ENCODE data around the gene NAALAD2. TPM values are rescaled to one million over a fixed set of nuclear protein-coding genes. Genes with fewer than 3 reads are reported as not detected.
"Not testable (repeated sequence)": the region's sequence is repeated elsewhere in the genome, so short reads cannot be mapped to it uniquely, and the experiment has no call there.

NAALAD2 gene
- polyA plus RNA-seq, 1 experiment, result not detected

DNA sequence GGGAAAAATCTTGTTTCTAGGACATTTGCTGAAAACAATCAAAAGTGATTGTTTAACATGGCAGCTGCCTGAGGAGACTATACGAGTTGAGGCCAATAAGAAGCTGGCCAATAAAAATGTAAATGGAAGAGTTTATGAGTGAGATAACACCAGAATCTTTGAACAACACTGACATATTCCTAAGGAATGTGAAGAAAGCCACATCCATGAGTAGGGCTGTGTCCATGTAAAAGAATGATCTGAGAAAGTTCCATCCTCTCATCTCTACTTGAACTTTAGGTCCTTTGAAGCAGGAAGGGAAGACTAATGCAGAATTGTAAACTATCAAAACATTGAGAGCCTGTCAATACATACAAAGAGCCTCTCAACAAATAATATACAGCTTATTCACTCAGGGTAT lies 95.3 kb downstream of the NAALAD2 start:
- Histone ChIP-seq H3K36me3 (ENCODE audit: control insufficient read depth, insufficient read depth, low read length) (no peaks in the 10 kb centered on the region), H3K27me3 (ENCODE audit: control insufficient read depth, insufficient read depth, low read length) (no peaks in the 10 kb centered on the region), H3K4me3 (ENCODE audit: low read depth, low read length) (no peak overlapping the region)
- ChIA-PET POLR2A (no interaction called here), CTCF (no interaction called here)
- TF ChIP-seq, protein P1, sequence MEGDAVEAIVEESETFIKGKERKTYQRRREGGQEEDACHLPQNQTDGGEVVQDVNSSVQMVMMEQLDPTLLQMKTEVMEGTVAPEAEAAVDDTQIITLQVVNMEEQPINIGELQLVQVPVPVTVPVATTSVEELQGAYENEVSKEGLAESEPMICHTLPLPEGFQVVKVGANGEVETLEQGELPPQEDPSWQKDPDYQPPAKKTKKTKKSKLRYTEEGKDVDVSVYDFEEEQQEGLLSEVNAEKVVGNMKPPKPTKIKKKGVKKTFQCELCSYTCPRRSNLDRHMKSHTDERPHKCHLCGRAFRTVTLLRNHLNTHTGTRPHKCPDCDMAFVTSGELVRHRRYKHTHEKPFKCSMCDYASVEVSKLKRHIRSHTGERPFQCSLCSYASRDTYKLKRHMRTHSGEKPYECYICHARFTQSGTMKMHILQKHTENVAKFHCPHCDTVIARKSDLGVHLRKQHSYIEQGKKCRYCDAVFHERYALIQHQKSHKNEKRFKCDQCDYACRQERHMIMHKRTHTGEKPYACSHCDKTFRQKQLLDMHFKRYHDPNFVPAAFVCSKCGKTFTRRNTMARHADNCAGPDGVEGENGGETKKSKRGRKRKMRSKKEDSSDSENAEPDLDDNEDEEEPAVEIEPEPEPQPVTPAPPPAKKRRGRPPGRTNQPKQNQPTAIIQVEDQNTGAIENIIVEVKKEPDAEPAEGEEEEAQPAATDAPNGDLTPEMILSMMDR (IDR thresholded peaks at IDR 0.05; ENCODE audit: insufficient read depth, low read depth, low read length), result no peak
- no peak for DNase-seq (ENCODE audit: low read depth)

DNA sequence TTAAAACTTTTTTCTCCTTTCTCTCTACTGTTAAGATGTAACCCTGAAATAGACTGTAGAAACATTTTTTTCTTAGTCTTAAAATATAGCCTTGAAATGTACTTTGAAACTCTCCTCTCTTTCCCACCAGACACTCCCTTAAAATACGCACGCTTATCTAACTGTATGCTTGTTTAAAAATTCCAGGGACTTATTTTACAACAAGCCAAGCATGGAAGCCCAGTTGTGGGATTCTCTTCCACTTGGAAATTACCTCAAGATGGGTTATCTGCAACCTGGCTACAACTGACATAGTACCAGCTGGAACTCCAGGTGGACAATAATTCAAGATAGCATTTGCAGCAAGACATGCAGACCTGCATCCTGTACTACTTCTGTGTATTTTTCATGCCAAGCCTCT lies 100.5 kb downstream of the NAALAD2 start:
- DNase-seq (ENCODE audit: low read depth), result no peak

DNA sequence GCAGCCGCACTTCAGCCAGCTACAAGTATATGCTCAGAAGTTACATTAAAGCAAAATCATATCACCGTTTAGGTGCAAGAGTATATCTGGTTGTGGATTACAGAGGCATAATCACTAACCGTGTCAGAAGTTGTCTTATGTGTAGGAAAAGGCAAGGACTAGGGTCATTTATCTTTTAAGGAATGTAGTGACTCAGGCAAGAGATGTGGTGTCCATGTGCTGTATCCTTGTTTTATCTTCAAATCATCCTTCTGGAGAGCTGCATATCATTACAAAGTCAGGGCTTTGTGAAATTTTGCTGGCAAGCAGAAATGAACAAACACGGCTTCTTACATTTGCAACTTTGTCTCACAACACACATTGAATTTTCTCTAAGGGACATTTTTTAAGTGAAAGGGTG lies 101.1 kb downstream of the NAALAD2 start:
- TF ChIP-seq, protein P1 (IDR thresholded peaks at IDR 0.05; ENCODE audit: insufficient read depth, low read depth, low read length), result no peak
- no peak overlapping the region for H3K4me3 ChIP-seq (ENCODE audit: low read depth, low read length)
- CTCF ChIA-PET, result no interaction called here
- no peaks in the 10 kb centered on the region for H3K27me3 ChIP-seq (ENCODE audit: control insufficient read depth, insufficient read depth, low read length)
- H3K36me3 ChIP-seq (ENCODE audit: control insufficient read depth, insufficient read depth, low read length), result no peaks in the 10 kb centered on the region
- POLR2A ChIA-PET, result no interaction called here
- no peak for DNase-seq (ENCODE audit: low read depth)

More for the DNA sequence above, 100.5 kb downstream of the NAALAD2 start:
- no peaks in the 10 kb centered on the region for H3K27me3 ChIP-seq (ENCODE audit: control insufficient read depth, insufficient read depth, low read length)
- no peak overlapping the region for H3K4me3 ChIP-seq (ENCODE audit: low read depth, low read length)
- no peaks in the 10 kb centered on the region for H3K36me3 ChIP-seq (ENCODE audit: control insufficient read depth, insufficient read depth, low read length)
- ChIA-PET POLR2A (no interaction called here), CTCF (no interaction called here)
- TF ChIP-seq, protein P1 (IDR thresholded peaks at IDR 0.05; ENCODE audit: insufficient read depth, low read depth, low read length), result no peak

DNA sequence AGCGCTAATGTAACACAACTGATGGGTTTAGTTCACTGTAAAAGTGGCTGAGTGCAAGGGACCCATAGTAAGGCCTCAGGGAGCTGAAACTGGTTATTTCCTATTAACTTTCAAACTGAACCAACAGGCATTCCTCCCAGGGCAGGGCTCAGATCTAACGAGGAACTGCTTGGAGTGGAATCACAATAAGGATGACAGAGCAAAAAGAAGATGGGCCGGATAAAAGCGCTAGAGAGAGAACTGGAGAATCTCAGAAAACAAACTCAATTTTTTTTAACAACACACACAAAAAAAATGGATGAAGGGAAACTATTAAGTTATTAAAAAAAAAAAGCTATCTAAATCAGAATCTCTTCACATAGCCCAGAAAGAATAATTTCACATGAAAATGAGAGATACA lies 102.5 kb downstream of the NAALAD2 start:
- TF ChIP-seq, protein P1 (IDR thresholded peaks at IDR 0.05; ENCODE audit: insufficient read depth, low read depth, low read length), result no peak
- Histone ChIP-seq H3K36me3 (ENCODE audit: control insufficient read depth, insufficient read depth, low read length) (no peaks in the 10 kb centered on the region), H3K27me3 (ENCODE audit: control insufficient read depth, insufficient read depth, low read length) (no peaks in the 10 kb centered on the region), H3K4me3 (ENCODE audit: low read depth, low read length) (no peak overlapping the region)
- POLR2A ChIA-PET, result no interaction called here
- CTCF ChIA-PET, result no interaction called here
- DNase-seq (ENCODE audit: low read depth), result no peak

DNA sequence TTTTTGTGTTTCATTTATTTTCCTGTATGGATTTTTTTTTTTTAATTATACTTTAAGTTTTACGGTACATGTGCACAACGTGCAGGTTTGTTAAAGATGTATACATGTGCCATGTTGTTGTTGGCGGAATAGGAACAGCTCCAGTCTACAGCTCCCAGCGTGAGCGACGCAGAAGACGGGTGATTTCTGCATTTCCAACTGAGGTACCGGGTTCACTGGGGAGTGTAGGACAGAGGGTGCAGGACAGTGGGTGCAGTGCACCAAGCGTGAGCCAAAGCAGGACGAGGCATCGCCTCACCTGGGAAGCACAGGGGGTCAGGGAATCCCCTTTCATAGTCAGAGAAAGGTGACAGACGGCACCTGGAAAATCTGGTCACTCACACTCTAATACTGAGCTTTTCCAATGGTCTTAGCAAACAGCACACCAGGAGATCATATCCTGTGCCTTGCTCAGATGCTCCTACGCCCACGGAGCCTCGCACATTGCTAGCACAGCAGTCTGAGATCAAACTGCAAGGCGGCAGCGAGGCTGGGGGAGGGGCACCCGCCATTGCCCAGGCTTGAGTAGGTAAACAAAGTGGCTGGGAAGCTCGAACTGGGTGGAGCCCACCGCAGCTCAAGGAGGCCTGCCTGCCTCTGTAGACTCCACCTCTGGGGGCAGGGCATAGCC lies 105.6 kb downstream of the NAALAD2 start:
- H3K27me3 ChIP-seq (ENCODE audit: control insufficient read depth, insufficient read depth, low read length); POLR2A ChIA-PET; H3K36me3 ChIP-seq (ENCODE audit: control insufficient read depth, insufficient read depth, low read length); CTCF ChIA-PET; DNase-seq (ENCODE audit: low read depth); H3K4me3 ChIP-seq (ENCODE audit: low read depth, low read length): not testable (repeated sequence)

DNA sequence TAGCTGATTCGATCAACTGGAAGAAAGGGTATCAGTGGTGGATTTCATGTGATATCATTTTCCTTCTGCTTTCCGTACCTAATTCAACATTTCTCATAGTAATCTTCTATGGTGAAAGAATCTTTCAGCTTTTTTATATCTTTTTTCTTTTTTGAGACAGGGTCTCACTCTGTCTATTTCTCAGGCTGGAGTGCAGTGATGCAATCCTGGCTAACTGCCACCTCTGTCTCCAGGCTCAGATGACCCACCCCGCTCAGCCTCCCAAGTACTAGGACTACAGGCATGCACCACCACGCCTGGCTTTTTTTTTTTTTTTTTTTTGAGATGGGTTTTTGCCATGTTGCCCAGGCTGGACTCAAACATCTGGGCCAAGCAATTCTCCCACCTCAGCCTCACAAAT lies 107.0 kb downstream of the NAALAD2 start:
- H3K27me3 ChIP-seq (ENCODE audit: control insufficient read depth, insufficient read depth, low read length), result no peaks in the 10 kb centered on the region; the same call in 1 of the 2 replicates
- POLR2A ChIA-PET, result no interaction called here
- no peak for DNase-seq (ENCODE audit: low read depth)
- TF ChIP-seq, protein P1 (IDR thresholded peaks at IDR 0.05; ENCODE audit: insufficient read depth, low read depth, low read length), result no peak
- H3K36me3 ChIP-seq (ENCODE audit: control insufficient read depth, insufficient read depth, low read length), result no peaks in the 10 kb centered on the region
- no peak overlapping the region for H3K4me3 ChIP-seq (ENCODE audit: low read depth, low read length)
- CTCF ChIA-PET, result no interaction called here

All from BJ (cell line).